ENCODE measurements around the gene PPFIBP1.

DNA sequence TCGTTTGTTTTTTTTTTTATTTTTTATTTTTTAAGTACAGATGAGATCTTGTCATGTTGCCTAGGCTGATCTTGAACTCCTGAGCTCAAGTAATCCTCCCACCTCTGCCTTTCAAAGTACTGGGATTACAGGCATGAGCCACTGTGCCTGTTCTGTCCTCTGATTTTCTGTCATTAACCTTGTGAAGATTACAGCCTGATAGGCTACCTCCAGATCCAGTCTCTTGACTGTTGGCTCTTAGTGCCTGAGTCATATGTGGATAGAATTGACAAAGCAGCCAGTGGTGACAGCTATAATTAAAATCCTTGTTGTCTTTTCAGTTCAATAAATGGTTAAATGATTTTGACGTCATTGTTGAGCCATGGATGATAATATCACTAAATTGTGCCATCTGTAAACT is 151.0 kb downstream of the PPFIBP1 start:
- TF ChIP-seq CTCF (IDR thresholded peaks at IDR 0.05; ENCODE audit: low read depth, low read length): no peak
- no peak for TF ChIP-seq POLR2A (IDR thresholded peaks at IDR 0.05; ENCODE audit: extremely low read depth, insufficient read length)
